C4-2B (cell line): Measurements from ENCODE around the gene SLC6A11.

ENCODE experiments used
- CTCF ChIP-seq: fragments of 450-650 bp; conservative IDR thresholded peaks from 2 replicates; pipeline ENCODE4 v1.5.1; 2017; ENCODE audit warnings: mild to moderate bottlenecking
- ZFX ChIP-seq: fragments of 450-650 bp; IDR thresholded peaks from 2 replicates; pipeline ENCODE4 v1.6.1; 2017

GRCh38 chr3:10770981-10771380 is 45.0 kb upstream of the SLC6A11 start:
- no peak for TF ChIP-seq CTCF
- no peak for TF ChIP-seq ZFX
